ENCODE measurements around the gene PGAP6.
"Not testable (repeated sequence)": the region's sequence is repeated elsewhere in the genome, so short reads cannot be mapped to it uniquely, and the experiment has no call there.

Gene PGAP6

DNA sequence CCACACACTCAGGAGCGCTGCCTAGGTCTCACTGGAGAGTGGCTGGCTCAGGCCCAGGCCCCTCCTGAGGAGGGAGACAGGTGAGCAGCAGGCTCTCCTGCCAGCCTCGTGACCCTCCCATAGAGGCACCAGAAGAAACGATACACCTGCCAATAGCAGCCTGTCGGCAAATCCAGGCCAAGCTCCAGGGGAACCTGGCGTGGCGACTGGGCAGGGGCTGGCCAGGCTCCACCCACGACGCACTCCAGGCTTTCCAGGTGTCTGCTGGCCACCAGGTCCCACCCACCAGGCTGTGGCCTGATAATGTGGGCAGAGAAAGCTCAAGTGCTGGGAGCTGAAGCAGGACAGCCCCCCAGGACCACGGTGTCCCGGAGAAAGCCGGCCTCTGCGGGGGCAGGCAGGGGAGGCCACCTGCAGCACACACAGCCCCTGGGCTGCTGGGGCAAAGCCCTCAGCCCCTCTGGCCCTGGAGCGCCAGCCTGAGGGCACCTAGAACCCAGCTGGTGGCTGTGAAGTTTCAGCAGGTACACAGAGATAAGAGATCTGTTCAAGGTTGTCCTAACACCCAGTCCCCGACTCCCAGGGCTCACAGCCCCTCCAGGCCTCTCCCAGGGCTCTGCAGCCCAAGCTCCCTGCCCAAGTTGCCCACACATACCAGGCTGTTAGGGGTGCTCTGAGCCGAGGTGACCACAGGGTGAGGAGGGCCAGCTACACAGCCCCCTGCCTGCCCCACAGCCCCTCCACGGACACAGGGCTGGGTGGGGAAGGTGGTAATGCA, 2.4 kb downstream of the PGAP6 start:
- DNase-seq = peak; percentile 77 to 92

DNA sequence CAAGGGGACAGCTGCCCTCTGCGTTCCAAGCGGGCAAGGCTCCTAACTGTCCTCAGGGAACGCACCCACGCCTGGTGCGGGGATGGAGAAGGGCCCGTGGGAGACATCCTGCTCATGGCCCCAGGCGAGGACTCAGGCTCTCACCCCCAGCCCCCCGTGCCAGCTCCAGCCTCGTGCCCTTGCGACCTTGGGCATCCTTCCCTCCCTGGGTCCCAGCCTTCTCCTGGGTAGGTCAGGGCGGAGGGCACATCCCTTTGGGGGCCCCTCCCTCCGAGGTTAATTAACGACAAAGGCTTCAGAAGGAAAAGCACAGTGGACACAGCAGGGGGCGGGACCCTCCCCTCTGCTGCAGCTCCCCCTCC, 3.0 kb downstream of the PGAP6 start:
- DNase-seq = no peak

DNA sequence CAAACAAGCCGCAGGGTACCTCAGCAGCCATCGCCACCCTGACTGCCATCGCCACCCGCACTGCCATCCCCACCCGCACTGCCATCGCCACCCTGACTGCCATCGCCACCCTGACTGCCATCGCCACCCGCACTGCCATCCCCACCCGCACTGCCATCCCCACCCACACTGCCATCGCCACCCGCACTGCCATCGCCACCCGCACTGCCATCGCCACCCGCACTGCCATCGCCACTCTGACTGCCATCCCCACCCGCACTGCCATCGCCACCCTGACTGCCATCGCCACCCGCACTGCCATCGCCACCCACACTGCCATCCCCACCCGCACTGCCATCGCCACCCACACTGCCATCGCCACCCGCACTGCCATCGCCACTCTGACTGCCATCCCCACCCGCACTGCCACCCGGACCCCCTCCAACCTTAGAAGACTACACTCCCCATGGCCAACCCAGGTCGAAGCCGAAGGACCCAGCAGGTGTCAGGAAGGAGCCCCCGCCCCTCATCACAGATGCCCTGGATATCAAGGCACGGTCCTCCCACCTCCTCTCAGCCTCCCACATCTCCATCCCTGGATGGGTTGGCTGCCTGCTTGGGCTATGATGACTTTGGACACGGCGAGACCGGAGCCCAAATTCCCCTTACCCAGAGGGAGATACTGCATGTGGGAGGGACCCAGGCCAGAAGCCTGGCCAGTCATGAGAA, 3.5 kb downstream of the PGAP6 start:
- not testable (repeated sequence) for DNase-seq

DNA sequence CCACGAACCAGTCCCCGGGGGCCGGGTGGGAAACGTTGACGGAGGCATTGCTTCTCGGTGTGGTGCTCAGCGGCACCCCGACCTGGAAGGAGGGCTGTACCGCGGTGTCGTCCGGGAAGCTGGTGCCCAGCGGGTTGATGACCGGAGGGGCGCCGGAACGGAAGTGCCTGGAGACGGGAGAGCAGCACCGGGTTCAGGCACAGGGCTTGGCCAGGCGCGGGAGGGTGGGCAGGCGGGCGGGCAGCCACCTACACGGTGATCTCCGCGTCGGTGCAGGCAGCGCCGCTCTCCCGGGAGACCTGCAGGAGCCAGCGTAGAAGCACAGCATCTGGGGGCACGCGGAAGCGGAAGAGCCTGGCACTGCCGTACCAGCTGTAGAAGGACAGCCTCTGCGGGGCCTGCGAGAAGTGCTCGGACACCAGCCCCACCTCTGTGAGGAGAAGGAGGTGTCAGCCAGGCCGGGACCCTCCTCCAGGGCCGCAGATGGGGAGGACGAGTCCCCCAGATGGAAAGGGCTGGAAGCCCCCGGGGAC, 4.3 kb downstream of the PGAP6 start:
- no peak for DNase-seq

DNA sequence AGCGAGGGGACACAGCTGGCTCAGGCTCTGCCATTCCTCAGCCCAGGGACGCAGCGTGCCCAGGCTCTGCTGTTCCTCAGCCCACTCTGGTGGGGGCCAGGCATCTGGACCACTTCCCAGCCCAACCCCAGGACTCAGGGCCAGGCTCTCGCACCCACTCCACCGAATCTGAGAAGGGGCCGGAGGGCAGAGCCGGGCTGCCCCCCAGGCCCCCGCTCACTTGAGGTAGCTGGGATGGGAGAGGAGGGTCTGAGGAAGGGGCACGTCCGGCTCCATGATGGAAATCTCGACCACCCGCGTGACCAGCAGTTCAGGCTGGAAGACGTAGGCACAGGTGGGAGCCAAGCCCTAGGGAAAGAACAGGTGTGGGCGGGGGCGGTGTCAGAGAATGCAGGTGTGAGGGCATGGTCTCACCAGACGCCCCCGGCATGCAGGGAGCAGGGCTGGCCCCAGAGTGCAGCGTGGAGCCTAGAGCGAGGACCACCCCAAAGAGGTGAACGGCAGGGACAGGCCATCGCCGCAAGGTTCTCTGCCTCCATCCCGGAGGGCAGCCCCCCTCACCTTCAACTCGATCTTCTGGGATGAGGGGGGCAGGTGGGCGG, 4.9 kb downstream of the PGAP6 start:
- no peak for DNase-seq

DNA sequence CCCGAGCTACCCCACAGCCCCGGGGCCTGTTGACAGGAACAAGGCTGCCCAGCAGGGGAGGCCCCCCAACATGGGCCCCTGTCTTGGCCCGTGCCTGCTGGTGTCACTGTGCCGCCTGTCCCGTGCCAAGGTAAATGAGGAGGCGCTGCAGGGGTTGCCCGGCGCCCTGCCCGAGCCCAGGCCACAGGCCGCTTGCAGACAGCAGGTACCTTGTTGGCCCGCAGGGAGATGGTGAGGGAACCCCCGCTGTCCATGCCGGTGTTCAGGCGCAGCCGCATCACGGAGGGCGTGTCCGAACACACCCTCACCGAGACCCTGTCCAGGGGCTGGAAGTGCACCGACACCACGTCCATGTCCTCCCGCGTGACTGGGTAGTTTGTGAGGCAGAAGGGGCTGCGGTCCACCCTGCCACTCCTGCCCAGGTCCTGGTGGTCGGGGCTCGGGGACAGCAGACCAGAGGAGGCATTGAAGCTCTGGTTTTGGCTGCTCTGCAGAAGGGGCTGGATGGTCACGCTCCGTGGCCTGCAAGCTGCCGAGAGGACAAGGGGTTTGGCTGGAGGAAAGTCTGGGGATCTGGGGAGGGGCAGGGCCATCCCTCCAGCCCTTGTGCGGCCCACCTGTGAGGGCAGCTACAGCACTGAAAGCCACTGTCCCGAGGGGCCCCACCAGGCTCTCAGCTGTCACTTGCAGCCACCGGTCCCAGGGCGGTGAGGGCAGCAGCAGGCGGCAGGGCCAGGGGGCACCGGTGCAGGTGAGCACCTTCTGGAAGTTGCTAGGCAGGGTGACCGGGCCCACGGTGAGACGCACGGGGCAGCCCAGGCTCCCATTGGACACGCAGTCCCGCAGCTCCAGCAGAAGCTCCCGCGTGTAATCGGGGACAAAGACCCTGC, 5.6 kb downstream of the PGAP6 start:
- DNase-seq = no peak

DNA sequence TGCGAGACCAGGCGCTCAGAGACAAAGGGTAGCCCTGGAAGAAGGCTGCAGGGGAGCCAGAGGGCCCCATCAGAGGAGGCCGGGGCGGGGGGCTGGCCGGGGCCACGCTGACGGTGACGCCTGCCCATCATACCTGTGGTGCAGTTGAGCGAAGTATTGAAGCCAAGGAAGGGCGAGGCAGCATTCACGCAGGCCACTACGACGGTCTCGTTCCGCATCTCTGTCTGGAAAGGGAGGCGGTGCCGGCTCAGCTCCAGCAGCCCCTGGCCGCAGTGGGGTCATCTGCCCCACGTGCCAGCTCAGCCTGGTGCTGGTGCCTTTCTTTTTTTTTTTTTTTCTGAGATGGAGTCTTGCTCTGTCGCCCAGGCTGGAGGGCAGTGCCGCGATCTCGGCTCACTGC, 6.6 kb downstream of the PGAP6 start:
- DNase-seq = no peak

DNA sequence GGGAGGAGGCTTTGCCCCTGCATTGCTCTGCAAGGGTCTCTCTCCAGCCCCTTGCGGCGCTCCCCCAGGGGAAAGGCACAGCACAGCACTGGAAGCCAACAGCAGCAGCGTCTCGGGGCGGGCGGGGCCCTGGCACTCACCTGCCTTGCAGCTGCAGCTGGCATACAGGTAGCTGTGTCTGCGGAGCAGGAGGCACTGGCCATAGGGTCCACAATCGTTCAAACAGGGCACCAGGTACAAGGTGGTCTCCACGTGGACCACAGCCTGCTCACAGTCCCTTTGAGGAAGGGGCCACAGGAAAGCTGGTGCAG, 7.2 kb downstream of the PGAP6 start:
- no peak for DNase-seq

DNA sequence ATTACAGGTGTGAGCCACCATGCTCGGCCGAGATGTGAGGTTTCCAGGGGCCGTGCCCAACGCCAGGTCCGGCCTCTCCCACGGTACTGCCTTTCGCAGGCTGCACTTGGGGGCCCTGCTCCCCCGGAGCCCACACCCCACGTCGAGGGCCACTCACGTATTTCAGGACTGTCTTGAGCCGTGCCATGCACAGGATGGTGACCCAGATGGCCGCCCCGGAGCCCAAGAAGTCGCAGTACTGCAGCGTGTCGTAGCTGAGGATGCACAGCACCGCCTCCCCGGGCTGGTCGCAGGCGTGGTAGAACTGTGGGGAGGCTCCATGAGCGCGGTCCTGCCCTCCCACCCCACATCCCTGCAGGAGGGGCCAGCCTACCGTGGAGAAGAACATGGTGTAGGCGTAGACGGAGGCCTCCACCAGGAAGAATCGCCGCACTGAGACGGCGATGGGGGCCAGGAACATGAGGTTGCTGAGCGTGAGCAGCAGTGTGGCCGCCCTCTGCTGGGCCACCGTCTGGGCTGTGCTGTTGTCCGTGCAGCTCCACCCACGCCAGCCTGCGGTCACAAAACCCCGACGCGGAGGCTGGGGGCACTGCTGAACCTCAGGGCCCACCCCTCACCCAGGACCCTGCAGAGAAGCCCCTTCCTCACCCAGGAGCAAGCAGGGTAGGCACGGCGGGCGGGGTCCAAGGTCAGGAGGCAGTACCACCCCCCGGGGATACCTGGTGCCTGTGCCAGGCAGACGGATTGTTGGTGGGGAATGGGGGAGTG, 7.7 kb downstream of the PGAP6 start:
- DNase-seq = no peak

DNA sequence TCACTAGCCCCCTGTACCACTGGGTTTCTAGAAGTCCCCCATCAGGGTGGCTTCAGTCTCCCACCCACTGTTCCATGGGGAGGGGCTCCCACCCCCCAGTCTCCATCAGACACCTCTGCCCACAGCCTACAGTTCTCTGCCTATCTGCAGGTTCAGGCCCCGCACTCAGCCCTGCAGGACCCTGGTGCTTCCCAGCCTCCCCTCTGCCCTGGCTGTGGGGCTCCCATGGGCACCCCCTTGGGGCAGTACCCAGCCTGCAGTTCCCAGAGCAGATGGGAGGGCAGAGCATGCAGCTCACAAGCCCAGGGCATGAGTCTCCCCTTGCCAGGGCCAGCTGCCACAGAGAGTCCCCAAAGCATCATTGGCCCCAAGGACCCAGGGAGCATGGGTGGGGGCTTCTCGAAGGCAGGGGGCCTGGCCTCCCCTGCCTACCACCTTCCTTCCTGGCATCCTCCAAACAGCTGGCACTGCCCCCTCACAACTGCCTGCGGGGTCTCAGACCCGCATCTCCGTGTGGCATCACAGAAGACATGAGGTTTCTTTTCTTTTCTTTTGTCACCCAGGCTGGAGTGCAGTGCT, 8.7 kb downstream of the PGAP6 start:
- DNase-seq = no peak

DNA sequence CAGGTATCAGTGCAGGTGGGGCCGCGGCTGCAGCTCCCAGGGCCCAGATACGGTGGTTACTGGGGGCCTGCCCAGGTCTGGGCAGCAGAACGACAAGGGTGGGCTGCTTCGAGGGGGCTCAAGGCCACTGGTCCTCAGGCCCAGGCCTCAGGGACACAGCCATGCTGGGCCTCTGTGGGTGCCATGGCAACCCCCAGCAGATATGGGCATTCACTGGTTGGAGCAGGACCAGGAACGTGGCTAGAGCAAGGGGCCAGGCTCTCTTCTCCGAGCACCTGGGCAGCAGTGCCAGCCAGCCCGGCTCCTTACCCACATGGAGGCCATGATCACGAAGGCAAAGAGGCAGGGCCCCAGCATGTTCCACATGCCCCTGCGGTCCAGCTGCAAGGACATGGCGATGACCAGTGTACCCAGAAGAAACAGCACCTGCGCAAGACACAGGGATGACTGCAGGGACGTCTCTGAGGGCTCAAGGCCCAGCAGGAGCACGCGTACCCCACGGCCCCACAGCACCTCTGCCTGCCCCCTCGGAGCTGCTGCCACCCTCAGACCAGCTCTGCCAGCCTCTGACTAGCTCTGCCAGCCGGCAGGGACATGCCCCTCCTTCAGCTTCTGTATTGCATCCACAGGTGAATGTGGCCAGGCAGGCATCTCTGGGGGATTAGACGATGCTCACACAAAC, 9.3 kb downstream of the PGAP6 start:
- no peak for DNase-seq

DNA sequence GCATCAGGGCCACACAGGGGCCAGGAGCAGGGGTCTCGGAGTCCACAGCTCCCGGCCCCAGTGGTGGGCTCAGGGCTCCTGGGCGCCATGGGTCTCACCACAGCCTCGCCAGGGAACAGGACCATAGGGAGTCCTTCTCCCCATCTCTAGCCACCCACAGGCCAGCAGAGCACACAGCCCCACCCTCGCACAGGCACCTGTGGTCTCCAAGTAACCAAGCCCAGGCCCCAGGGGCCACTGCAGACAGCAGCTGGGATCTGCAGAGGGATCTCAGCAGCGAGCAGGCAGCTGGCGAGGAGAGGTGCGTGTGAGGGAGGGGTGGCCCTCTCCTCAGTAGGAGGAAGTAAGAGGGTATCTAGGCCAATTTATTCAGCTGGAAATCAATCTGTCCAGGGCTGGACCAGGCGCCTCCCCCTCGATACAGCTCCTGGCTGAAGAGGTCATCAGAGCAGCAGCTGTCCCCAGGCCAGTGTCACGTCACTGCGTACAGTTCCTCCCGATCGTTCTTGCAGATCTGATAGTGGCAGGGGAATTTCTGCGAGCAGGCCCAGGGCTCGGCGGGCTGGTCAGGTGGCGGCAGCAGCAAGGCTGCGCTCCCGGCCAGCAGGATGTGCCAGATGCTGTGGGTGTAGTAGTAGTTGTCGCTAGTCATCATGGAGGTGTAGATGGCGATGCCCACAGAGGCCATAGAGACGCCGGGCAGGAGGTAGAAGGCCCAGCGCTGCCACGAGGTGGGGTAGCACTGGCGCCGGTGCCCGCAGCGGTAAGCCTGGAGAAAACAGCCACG, 10.1 kb downstream of the PGAP6 start:
- peak in 1 of 2 experiments; percentile 23 for DNase-seq

DNA sequence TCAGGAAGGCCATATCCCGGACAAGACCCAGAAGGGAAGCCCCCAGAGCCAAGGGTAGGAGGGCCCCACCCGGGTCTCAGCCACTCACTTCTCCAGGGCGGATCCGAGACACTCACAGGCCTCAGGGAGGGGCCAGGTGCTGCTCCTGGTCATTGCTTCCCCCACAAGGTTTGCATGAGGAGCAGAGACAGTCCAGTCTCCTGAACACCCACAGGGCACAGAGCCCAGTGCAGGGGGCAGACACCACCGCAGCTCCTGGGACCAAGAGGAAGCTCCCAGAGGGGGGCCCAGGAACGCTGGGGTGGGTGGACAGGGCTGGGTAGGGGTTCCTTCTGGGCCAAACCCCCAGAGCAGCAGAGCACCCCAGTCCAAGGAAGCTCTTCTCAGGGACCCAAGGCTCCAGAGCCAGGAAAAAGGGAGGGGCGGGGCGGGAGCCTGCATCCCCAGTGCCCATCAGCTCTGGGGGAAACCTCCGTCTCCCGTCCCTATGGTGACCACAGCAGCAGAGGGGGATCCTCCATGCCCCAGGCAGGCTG, 10.7 kb downstream of the PGAP6 start:
- no peak for DNase-seq

DNA sequence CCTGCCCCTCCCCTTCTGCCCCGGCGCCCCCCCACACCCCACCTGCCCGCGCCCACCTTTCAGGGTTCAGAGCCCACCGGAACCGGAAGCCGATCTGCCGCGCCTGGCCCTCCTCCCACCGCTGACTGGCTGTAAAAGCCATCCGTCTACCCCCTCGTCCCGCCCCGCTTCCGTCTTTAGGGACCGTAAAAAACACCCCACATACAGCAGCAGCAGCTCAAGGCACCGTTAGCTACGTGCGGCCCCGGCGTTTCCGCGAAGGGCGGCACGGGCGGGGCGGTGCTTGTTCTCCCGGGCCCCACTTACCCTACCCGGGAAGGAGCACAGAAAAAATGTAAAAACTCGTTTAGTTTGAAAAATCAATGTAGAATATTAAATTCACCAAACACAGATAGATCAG, 11.3 kb downstream of the PGAP6 start, which contains the start of gene MRPL28:
Gene MRPL28 (minus strand): TSS at position 96 of the 400 bp plus-strand sequence. CDS start 320 bp downstream, outside the sequence.
- peak; percentile 67 to 94 for DNase-seq

DNA sequence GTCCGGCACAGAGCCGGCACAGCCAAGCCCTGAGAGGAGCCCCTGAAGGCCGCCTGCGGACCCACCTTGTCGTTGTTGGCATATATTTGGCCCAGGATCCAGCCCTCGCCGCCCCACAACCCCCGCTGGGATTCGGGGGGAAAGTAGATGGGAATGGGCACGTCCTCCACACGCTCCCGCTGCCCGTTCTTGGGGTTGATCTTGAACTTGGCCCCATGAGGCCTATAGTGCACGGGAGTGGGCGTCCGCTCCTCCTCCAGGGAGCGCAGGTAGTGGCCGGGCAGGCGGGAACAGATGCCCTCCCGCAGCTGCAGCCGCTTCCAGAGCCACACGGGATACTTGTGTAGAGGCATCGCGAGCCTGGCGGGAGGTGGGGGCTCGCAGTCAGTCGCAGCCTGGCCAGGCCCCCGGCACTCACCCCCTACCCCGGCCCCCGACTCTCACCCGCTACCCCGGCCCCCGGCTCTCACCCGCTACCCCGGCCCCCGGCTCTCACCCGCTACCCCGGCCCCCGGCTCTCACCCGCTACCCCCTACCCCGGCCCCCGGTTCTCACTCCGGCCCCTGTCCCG, 11.8 kb downstream of the PGAP6 start:
- DNase-seq = peak in 1 of 2 experiments; percentile 22

DNA sequence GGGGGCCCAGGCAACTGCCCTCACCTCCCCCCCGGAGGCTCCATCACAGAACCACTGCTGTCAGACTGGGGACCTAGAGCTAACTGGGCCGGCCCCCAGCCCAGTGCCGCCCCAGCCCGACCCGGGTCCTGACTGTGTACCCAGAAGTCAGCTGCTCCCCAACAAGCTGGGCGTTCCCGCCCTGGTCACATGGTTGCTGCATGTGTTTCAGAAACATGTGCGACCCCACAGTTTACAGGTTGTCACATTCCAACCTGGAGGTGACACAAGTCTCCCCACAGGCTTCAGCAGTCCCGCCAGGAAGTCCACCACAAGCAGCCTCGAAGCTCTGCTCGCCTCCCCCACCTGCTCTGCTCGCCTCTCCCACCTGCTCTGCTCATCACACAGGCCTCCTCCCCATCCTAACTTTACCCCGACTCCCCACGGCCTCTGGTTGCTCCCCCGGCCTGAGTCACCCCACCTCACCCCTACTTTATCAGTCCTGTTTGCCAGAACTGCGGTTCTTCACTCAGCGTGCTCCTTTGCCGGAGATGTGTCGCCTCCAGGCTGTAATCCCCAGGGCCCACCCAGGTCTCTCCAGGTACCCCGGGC, 12.4 kb downstream of the PGAP6 start:
- DNase-seq = no peak

DNA sequence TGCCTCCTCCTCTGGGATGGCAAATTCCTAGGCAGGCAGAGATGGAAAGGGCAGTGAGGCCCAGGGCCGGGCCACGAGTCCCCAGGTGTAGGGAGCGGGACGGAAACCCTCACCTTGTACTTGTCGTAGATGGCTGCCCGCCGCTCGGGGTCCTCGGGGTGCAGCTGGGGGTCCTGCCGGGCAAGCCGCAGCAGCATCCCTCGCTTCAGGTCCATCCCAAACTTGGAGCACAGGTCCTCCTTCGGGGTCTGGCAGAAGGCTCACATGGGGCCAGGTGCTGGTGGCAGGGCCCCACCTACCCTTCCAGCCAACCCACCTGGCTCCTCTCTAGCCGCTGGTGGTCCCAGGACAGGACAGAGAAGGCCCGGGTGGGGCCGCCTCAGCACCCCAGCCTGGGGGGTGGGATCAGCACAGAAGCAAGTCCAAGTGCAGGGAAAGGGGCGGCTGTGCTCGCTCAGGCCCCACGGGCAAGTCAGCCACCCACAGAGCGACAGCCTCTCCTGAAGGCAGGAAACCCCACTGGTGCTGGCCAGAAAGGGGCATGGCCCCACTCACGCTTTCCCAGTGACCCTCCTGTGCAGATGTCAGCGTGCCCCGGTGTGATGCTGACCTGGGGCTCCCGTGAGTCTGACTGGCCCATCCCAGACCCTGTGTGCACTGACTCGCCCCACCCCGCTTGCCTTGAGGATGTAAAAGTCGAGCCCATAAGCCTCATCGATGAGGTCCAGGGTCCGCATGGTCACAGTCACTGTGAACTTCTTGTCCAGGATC, 13.2 kb downstream of the PGAP6 start:
- DNase-seq = no peak

DNA sequence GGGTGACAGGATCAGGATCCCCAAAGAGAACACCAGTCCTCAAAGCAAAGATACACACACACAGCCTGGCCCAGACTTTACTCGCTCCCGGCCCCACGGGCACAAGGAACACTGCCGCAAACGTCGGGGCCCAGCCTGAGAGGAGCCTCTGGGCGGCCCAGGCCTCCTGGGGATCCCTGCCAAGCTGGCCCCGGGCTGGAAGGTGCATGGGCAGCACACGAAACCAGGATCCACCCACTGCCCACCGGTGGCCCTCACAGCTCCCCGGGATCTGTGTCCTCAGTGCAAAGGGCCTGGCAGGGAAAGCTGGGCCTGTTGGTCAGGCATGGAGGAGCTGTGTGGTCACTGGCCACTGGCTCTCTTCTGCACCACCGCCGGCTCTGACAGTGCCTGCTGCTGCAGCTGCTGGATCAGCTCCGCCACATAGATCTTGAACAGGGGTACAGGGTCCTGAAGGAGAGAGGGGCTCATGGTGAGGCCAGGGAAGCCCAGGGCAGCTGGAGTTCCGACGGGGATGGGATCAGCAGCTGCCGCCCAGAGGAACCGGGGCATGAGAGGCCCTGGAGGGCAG, 14.4 kb downstream of the PGAP6 start:
- DNase-seq = no peak

All from NCI-H526 (cell line).